ENCODE data around the gene EPN1.

GRCh38 chr19:55668603-55669348 is 6.2 kb upstream of the EPN1 start:
- TF ChIP-seq CTCF (optimal IDR thresholded peaks at IDR 0.05 in 1 of 3, IDR thresholded peaks at IDR 0.05 in 1 of 3, conservative IDR thresholded peaks at IDR 0.05 in 1 of 3; ENCODE audit: extremely low read depth in 1 of 3, insufficient read depth in 2 of 3, low read length in 3 of 3) (no peak), EZH2 (IDR thresholded peaks at IDR 0.05; ENCODE audit: low read length) (no peak)
